ENCODE data around the gene BRK1.
"Not testable (repeated sequence)": the region's sequence is repeated elsewhere in the genome, so short reads cannot be mapped to it uniquely, and the experiment has no call there.

BRK1 gene

DNA sequence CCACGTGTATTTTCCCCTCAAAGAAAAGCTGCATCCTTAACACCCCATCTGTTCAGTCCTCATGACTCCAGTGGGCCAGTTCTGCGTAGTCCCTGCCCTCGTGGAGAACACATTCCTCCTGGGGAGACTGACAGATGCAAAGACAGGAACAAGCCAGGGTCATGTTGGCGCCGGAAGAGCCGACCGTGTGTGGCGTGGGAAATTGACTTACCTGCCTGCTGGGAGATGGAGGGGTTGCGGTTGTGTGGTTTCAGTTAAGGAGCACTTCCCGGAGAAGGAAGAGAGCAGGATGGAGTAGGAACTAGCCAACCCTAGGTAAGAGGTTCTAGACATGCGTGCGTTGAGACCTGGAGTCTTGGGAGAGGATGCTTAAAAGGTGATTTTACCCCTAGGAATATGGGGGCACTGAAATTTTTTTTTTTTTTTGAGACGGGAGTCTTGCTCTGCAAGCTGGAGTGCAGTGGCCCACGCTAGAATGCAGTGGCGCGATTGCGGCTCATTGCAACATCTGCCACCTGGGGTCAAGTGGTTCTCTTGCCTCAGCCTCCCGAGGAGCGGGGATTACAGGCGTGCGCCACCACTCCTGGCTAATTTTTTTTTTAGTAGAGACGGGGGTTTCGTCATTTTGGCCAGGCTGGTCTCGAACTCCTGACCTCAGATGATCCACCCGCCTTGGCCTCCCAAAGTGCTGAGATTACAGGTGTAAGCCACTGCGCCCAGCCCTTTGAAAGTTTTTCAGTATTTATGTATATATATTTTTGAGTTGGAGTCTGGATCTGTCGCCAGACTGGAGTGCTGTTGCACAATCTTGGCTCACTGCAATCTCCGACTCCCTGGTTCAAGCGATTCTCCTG is 27.5 kb downstream of the BRK1 start:
- no peak for DNase-seq (ENCODE audit: low read depth, low spot score)

DNA sequence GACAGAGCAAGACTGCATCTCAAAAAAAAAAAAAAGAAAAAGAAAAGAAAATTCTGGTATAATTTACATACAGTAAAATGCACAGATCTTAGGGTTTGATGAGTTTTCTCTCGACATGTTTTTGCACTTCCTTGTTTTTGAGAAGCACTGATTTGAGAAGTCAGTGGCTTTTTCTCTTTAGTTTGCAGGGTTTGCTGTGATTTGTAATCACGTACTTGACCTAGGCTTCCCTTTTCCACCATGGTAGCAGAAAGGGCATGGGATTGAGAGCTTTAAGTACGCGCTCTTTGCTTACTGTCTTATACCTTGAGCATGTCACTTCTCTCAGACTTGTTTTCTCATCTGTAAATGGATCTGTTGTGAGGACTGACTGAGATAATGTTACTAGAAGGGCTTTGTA is 30.2 kb downstream of the BRK1 start:
- DNase-seq (ENCODE audit: low read depth, low spot score) = no peak

DNA sequence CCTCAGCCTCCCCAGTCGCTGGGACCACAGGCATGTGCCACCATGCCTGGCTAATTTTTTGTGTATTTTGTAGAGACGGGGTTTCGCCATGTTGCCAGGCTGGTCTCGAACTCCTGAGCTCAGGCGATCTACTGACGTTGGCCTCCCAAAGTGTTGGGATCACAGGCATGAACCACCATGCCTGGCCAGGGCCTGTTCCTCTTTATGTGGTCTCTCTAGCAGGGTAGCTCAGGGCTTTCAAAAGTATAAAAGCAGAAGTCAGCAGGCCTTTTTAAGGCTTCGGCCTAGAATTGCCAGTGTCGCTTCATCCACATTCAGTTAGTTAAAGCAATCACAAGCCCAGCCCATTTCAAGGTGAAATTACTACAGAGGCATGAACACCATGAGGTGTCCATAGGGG is 33.8 kb downstream of the BRK1 start:
- DNase-seq (ENCODE audit: low read depth, low spot score) = no peak

DNA sequence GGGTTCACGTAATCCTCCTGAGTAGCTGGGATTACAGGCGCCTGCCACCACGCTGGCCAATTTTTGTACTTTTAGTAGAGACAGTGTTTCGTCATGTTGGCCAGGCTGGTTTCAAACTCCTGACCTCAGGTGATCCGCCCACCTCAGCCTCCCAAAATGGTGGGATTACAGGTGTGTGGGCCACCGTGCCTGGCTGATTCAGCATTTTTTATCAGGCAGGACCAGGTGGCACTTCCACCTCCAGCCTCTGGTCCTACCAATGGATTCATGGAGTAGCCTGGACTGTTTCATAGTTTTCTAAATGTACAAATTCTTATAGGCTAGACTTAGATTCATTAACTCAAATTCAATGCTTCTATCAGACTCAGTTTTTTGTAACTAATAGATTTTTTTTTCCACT is 35.5 kb downstream of the BRK1 start:
- DNase-seq (ENCODE audit: low read depth, low spot score) = no peak

DNA sequence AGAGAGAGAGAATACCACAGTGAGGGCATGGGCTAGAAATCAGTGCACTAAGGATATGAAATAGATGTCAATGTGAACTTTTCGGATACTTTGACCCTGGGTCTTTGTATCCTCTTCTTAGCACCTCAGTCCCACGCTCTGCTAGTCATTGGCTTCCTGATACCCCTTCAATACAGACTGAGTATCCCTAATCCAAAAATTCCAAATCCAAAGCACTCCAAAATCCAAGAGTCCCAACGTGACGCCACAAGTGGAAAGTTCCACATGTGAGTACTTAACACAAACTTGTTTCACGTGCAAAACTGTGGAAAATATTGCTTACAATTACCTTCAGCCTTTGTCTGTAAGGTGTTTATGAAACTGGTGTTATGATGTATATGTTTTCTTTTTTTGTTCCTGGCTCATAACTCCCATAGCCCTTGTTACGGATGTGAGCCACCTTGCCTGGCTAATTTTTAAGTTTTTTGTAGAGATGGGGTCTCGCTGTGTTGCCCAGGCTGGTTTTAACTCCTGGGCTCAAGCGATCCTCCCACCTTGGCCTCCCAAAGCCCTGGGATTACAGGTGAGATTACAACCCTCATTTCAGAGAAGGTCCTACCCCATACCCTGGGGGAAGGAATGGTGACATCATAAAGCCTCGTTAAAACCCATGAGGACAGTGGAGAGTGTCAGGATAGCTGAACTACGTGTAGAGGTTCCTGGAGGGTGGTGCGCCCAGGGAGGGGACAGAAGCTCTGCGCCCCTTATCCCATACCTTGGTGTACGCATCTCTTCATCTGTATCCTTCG is 39.1 kb downstream of the BRK1 start:
- DNase-seq (ENCODE audit: low read depth, low spot score) = no peak

DNA sequence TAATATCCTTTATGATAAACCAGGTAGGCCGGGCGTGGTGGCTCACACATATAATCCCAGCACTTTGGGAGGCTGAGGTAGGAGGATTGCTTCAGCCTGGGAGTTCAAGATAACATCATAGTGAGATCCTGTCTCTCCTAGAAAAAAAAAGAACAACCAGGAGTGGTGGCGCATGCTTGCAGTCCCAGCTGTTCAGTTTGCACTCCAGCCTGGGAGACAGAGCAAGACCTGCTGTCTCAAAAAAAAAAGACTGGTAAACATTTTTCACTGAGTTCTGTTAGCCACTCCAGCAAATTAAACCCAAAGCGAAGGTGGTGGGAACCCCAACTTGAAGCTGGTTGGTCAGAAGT is 39.6 kb downstream of the BRK1 start:
- DNase-seq (ENCODE audit: low read depth, low spot score) = no peak

DNA sequence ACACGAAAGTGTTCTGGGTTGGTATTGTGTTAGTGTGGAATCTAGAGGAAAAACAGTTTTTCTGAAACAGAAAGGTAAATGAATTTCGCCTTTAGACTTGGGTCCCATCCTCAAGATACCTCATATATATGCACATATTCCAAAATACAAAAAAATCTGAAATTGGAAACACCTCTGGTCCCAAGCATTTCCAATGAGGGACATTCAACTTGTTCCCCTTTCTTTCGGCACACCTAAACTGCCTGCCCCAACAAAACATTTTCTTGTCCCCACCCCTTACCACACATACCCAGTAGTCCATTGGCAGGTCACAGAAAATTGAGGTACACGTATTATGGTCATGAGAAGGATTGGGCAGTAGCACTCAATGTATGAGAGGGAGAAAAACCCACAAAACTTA is 40.2 kb downstream of the BRK1 start:
- DNase-seq (ENCODE audit: low read depth, low spot score) = no peak

DNA sequence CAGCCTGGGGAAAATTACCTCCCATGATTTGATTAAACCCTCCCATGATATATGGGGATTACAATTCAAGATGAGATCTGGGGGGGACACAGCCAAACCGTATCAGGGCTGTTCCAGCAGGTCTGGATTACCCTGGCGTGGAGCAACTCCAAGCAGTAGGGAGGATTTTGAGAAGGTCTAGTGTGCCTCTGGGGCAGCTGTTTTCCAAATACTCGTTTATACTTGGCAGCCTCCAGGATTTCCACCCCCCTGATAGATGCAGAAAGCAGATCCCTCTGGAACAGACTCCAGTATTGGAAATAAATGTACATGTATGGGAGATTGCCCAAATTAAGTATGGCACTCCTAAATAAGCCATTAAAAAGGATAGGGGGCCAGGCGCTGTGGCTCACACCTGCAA is 41.6 kb downstream of the BRK1 start:
- DNase-seq (ENCODE audit: low read depth, low spot score) = no peak

DNA sequence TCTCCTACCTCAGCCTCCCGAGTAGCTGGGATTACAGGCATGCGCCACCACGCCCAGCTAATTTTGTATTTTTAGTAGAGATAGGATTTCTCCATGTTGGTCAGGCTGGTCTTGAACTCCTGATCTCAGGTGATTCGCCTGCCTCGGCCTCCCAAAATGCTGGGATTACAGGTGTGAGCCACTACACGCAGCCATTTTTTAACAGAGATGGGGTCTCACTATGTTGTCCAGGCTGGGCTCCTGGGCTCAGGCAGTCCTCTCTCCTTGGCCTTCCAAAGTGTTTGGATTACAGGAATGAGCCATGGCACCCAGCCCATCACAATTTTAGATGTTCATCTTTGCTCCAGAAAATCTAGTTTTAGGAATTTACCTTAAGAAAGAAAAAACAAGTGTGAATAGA is 43.1 kb downstream of the BRK1 start:
- not testable (repeated sequence) for DNase-seq (ENCODE audit: low read depth, low spot score)

DNA sequence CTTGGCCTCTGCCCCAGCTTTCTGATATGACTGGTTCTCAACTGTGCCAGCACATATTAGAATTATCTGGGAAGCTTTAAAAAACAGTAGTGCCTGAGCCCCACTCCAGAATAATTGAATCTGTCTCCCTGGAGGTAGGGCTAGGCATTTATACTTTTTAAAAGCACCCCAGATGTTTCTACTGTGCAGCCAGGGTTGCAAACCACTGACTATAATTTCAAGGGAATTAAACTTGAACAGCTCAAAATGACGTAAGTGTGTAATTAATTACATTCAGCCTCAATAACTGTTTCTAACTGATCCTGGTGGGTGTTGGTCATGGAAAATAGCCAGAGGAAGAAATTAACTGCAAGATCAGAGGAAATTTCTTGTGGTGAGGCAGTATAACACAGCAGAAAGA is 44.9 kb downstream of the BRK1 start:
- no peak for DNase-seq (ENCODE audit: low read depth, low spot score)

DNA sequence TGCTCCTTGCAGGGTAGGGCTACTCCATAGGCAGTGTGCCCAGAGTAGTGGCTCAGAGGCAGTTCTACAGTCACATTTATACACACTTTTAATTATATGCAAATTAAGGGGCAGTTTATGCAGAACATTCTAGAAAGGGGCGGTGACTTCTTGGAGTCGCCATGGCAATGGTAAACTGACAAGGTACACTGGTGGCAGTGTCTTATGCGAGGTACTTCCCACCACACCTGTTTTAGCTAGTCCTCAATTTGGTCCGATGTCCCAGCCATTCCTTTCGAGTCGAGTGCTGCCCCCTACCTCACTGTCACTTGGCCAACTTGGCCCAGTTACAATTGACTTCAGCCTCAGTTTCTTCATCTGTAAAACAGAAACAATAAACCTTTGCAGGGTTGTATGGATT is 45.5 kb downstream of the BRK1 start:
- no peak for DNase-seq (ENCODE audit: low read depth, low spot score)

DNA sequence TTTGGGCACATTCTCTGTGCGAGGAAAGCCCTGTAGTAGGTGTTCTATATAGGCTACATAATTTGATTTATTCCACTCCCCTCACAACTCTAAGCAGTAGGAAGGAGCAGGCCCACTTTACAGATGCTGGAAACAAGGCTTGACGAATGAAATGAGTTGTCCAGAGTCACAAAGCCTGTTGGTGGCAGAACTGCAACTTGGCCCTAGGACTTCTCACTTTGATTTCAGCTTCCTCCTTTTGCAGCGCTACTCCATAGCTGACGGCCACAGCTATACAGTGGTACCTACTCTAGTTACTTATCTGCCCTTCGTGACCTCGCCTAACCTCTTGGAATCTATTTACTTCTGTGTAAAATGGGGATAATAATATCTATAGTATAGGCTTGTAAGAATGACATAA is 46.7 kb downstream of the BRK1 start:
- no peak for DNase-seq (ENCODE audit: low read depth, low spot score)

DNA sequence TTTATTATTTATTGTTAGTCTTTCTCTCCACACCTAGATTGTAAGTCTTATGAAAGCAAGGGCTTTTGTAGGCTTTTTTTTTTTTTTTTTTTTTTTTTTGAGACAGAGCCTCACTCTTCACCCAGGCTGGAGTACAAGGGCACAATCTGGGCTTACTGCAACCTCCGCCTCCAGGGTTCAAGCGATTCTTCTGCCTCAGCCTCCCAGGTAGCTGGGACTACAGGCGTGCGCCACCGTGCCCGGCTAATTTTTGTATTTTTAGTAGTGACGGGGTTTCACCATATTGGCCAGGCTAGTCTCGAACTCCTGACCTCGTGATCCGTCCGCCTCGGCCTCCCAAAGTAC is 48.7 kb downstream of the BRK1 start:
- DNase-seq (ENCODE audit: low read depth, low spot score) = not testable (repeated sequence)

DNA sequence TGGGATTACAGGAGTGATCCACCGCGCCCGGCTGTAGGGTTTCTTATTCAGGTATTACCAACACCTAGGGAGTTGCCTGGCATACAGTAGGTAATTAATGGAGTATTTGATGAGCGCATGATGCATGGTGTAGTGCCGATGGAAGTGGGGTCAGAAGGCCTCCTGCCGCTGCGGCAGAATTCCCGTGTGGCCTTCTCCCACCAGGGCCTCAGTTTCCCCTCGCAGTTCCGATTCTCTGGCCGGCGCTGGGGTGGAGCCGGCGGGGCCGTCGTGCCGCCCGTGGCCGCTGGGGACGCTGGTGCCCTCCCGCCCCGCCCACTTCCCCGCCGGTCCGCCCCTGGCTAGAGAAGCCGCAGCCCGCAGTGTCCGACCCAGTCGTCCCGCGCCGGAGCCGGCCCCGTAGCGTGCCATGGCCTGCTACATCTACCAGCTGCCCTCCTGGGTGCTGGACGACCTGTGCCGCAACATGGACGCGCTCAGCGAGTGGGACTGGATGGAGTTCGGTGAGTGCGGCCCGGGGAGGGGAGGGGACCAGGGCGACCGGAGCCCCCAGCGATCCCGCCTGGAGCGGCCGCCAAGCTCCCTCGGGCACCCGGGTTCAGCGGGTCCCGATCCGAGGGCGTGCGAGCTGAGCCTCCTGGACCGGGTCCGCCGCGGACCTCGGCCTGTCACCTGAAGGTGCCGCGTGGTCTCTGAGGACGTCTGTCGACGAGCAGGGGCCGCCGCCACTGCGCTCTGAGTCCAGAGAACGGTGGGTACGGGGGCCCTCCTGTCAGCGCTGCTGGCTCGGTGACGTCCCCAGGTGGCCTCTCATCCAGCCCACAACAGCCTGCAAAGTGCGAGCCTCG is 49.3 kb downstream of the BRK1 start, which contains the start of gene IRAK2:
Gene IRAK2 (plus strand): TSS at position 374 of the 848 bp plus-strand sequence. CDS start 36 bp downstream, at position 410.
- peak; percentile 20 for DNase-seq (ENCODE audit: low read depth, low spot score)

DNA sequence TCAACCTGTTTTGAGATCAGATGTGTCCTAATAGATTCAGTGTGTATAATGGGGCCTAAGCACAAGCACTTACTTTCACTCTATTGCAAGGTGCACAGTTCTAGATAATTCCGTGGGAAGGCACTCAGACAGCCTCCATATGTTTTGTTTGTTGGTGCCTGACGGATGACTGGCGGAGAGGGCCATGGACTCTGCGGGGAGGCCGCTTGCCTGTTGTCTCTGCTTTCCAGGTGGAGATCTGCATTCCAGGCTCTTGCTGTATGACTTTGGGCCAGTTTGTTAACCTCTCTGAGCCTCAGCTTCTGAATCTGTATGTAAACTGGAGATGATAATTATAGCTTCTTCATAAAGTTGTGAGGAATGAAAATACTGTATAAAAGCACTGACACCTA is 50.7 kb downstream of the BRK1 start:
- DNase-seq (ENCODE audit: low read depth, low spot score) = no peak

DNA sequence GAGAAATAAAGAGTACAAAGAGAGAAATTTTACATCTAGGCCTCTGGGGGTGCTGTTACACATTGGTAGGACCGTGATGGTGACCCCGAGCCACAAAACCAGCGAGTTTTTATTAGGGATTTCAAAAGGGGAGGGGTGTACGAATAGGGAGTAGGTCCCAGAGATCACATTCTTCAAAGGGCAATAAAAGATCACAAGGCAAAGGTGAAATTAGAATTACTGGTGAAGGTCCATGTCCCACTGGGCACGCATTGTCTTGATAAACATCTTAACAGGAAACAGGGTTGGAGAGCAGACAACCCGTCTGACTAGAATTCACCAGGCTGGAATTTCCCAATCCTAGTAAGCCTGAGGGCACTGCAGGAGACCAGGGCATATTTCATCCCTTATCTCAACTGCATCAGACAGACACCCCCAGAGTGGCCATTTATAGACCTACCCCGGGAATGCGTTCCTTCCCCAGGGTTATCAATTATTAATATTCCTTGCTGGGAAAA is 53.6 kb downstream of the BRK1 start:
- DNase-seq (ENCODE audit: low read depth, low spot score) = no peak

DNA sequence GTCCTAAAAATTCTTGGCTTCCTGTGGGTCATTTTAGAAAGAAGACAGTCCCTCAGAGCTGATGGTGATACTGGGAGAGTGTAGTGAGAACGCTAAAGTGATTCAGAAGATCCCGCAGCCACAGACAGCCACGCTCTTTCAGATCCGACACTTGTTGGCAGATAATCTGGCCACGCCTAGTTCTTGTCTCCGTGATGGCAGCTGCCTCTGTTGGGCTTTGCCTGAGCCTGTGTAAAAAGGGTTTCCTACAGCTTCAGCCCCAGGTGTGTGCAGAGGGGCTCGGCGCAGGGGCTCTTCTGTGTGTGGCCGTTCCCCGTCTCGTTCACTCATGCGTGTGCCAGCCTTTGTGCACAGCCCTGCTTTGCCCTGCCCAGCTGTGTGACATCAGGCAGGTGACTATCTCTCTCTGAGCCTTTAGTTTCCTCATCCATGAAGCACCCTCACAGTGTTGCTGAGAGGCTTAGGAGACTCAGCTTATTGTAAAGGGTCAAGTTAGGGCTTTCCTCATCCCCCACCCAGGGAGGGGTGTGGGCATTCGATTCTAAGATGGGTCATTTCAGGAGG is 55.5 kb downstream of the BRK1 start:
- DNase-seq (ENCODE audit: low read depth, low spot score) = no peak

DNA sequence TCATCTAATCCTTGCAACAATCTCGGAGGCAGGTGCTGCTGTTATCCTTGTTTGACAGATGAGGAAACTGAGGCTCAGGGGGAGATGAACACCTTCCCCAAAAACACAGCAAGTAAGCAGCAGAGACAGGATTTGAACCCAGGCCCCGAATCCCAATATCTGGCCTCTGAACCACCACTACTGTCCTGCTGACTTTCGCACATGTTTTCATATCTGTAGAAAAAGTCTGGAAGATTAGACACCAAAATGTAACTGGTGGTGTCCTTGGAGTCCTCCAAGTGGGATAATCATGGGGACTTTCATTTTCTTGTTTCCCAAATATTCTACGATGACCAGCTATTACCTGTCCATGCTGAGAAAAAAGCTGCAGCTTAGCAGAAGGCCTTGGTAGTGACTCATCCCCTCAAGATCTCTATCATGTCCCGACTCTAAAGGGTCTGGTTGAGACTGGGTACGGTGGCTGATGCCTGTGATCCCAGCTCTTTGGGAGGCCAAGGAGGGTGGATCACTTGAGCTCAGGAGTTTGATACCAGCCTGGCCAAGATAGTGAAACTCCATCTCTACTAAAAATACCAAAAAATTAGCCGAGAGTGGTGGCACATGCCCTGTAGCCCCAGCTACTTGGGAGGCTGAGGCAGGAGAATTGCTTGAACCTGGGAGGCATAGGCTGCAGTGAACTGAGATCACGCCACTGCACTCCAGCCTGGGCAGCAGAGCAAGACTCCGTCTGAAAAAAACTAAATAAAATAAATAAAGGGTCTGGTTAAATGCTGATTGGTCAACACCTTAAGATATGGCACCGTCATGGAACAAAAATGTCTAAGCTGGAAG is 57.8 kb downstream of the BRK1 start:
- no peak for DNase-seq (ENCODE audit: low read depth, low spot score)

DNA sequence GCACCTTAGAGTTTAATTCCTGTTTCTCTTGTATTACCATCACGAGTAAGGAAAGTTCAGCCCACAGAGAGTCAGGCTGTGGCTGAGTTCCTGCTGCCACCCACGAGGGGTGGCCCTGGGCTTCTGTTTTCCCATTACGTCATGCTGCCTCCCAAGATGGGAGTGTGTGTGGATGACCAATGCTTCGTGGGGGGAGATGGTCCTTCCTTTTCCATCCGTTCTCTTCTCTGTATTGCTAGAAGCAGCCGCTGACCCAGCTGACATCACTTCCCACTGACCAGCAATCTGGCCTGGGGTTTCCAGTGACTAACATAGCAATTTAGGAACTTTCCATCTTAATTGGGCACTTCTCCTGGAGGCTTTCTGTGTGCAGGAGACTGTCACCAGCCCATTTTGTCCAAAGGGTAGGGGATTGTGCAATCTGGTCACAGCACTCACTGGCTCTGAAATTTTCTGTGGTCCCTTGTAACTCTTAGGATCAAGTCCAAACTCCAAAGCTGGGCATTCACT is 58.5 kb downstream of the BRK1 start:
- peak; percentile 77 for DNase-seq (ENCODE audit: low read depth, low spot score)

DNA sequence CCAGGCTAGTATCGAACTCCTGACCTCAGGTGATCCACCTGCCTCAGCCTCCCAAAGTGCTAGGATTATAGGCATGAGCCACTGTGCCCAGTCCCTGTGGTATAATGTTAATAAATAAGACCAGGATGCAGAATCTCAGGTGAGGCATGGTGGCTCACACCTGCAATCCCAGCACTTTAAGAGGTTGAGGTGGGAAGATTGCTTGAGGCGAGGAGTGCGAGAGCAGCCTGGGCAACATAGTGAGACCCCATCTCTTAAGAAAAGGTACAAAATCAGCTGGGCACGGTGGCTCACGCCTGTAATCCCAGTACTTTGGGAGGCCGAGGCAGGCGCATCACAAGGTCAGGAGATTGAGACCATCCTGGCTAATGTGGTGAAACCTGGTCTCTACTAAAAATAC is 59.9 kb downstream of the BRK1 start:
- DNase-seq (ENCODE audit: low read depth, low spot score) = not testable (repeated sequence)

DNA sequence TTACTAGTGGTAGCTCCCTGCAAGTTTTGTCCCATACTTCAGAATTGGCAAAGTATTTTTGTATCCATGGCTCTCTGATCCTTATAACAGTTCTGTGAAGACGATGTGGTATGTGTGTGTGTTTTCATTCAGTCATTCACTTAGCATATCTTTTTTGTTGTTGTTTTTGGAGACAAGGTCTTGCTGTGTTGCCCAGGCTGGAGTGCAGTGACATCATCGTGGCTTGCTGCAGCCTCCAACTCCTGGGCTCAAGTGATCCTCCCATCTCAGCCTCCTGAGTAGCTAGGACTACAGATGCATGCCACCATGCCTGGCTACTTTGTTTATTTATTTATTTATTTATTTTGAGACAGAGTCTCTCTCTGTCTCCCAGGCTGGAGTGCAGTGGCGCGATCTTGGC is 60.7 kb downstream of the BRK1 start:
- not testable (repeated sequence) for DNase-seq (ENCODE audit: low read depth, low spot score)

Data from smooth muscle cell of the brain vasculature (primary cell).